GM19035 (cell line): ENCODE results near the gene NCOA7.
A peak's percentile ranks its signal among the peaks of the same experiment; 100 is the strongest.
"Not testable (repeated sequence)": the region's sequence is repeated elsewhere in the genome, so short reads cannot be mapped to it uniquely, and the experiment has no call there.

Source experiments
- ATAC-seq: cut with Tn5 transposase; IDR thresholded peaks from one replicate; pipeline ENCODE4 v1.9.1; 2021; ENCODE audit not compliant: unreplicated experiment

The NCOA7 gene

DNA sequence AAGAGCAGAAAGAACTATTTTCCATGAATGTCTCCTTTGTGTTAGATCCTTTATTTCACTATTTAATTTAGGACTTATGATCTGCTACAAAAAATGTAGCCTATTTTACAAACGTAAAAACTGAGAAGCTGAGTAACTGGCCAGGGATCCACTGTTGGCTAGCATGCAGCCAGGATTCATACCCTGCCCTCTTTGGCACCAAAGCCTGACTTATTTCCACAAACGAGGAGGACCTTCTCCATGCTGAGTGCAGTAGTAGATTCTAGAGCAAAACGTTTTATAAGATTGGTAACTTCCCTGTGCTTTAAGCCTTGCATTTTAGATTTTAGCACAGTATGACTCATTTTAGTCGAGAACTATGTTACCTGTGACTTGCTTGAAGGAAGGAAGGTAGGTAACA is 74.3 kb downstream of the NCOA7 start:
- ATAC-seq = no peak

GRCh38 chr6:125866433-125866832 is 75.7 kb downstream of the NCOA7 start:
- ATAC-seq = no peak

GRCh38 chr6:125867483-125867942 is 76.8 kb downstream of the NCOA7 start:
- ATAC-seq = no peak

DNA sequence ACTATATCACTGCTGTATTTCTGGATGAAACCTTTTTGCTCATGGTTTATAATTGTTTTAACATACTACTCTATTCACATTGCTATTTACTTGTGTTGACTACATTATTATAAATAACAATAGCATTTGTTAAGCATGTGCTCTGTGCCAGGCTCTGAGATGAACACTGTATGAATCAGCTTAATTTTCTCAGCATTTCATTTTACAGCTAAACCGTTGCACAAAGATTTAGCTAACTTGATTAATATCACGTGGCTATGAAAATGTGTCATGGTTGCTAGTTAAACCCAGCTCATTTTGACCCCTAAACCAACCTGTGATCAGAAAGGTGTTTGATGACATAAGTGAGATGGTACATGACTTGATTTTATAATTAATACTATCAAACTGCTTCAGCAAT is 77.5 kb downstream of the NCOA7 start:
- no peak for ATAC-seq

DNA sequence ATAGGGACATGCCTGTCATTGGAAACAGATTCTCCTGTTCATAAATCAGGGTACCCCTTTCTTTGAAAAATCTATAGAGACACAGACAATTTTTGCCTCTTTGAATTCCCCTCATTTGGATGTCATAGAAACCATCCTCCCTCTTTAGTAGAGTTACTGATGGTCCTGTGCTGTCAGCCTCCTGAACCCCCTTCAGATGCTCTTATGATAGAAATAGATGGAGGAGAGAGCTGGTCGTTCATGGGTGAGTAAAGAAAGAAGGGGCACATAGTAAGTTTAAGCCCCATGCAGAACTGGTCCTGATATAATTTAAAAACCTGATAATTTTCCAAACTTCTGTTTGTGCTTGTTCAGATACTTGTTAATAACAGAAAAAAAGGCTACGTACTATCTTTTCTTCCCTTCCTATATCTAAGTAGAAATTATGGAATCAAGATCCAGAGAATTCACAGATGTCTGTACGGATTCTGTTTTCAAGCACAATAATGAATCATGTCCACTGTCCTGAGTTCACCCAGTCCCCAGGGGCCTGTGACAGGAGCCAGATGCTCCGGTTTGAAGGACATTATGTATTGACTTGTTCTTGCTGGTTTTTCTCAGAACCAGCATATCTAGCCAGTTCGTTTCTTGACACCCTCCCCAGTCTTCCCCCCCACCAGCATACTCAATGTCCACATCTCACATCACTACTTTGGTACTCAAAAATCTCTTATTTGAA is 78.1 kb downstream of the NCOA7 start:
- ATAC-seq = no peak

DNA sequence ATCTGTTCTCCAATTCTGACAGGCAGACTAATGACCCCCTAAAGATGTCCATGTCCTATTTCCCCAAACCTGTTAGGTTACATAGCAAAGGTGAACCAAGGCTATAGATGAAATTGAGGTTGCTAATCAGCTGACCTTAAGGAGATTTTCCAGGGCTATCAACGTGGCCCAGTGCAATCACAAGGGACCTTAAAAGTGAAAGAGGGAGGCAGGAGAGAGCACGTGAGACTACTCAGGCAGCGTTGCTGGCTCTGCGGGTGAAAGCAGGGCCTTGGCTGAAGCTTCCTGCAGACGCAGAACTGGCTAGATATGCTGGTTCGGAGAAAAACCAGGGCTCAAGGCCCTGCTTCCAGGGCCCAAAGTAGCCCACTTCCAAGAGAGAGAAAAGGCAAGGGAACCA is 78.7 kb downstream of the NCOA7 start:
- ATAC-seq = no peak

DNA sequence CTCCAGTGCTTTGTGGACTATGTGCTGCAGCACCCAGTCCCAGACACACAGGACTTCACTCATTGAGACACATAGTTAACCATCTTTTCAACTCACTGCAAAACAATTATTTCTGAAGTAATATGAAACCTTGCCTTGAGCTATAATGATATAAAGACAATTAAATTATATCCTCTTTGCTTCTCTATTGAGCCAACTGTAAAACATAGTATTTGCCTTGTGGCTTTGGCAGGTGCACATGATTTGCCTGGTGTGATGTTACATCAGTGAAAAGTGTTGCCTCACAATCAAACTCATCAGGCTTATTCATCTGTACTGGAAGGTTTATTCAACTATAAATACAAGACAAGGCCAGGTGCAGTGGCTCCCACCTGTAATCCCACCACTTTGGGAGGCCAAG is 80.6 kb downstream of the NCOA7 start:
- ATAC-seq = no peak

- no peak for ATAC-seq
Observed at GRCh38 chr6:125872259-125872921, 81.6 kb downstream of the NCOA7 start.

DNA sequence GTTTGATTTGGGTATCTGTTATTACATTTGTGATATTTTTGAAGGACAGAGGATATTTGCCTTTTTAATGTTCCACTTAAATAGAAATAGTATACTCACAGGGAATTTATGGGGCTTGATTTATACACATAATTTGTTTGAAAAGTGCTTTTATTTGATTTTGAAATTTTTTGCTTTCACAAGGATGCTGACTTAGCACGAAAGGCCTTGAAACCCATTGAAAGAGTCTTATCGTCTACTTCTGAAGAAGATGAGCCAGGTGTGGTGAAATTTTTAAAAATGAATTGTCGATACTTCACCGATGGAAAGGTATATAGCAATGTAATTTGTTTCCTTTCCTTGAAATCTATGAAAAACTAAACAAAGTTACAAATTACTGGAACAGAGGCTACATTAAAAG is 91.5 kb downstream of the NCOA7 start:
- ATAC-seq = no peak

- no peak for ATAC-seq
Observed at GRCh38 chr6:125884634-125885371, 94.0 kb downstream of the NCOA7 start.

GRCh38 chr6:125886021-125886420 is 95.3 kb downstream of the NCOA7 start:
- ATAC-seq = no peak

DNA sequence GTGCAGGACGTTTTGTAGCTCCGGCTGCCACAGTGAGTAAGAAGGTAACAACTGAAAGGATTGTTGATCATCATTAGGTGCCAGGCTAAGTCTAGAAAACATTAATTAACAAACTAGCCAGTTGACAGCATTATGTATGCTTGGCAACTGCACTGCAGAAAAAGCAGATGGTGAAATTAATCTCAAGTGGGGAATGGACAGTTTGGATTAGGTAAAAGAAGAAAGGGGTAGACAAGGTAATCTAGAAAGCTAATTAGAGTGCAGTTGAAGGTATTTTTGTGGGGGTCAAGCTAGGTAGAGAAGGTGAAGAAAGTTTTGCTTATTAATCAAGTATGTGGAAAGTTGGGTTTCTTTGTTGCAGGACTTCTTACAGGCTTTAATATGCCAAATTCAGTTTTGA is 96.2 kb downstream of the NCOA7 start:
- ATAC-seq = no peak

- no peak for ATAC-seq
Observed at GRCh38 chr6:125887372-125887771, 96.6 kb downstream of the NCOA7 start.

- no peak for ATAC-seq
Observed at GRCh38 chr6:125888989-125889656, 98.4 kb downstream of the NCOA7 start.

DNA sequence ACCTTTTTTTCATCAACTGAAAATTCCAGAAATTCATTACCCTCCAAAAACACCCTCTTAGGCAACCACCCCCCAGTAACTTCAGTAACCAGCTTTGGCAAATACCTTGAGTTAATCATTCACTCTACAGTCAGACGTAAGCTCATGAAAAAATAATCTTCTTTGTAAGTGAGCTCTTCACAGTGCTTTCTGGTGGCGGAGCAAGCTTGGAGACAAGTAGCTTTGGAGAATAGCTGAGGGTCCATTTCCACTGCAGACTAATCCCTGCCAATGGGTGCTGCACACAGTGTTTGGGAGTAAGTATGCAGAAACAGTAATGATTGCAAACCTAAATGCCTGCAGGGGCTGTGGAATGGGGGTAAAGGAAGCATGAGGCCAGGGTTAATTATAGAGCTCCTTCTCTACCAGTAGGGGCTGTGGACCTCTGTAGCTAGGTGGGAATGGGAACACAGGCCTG is 109.0 kb downstream of the NCOA7 start:
- no peak for ATAC-seq

DNA sequence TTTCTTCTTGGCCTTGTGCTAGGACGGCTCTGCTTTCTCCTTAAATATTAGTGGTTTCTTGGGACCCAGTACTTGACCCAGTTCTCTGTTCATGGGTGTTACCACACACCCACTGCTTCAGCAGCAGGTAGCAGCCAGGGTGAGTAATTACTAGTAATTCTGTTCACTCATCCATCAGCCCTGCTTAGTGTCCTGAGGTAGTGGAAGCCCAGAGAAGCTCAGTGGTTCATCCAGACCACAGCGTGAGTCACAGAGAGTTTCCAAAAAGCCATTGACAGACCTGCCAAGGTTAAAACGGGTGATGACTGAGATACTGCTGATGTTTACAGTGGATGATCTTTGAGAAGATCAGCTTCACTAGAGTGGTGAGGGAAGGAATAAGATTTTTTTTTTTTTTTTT is 114.1 kb downstream of the NCOA7 start:
- ATAC-seq = peak; percentile 73

DNA sequence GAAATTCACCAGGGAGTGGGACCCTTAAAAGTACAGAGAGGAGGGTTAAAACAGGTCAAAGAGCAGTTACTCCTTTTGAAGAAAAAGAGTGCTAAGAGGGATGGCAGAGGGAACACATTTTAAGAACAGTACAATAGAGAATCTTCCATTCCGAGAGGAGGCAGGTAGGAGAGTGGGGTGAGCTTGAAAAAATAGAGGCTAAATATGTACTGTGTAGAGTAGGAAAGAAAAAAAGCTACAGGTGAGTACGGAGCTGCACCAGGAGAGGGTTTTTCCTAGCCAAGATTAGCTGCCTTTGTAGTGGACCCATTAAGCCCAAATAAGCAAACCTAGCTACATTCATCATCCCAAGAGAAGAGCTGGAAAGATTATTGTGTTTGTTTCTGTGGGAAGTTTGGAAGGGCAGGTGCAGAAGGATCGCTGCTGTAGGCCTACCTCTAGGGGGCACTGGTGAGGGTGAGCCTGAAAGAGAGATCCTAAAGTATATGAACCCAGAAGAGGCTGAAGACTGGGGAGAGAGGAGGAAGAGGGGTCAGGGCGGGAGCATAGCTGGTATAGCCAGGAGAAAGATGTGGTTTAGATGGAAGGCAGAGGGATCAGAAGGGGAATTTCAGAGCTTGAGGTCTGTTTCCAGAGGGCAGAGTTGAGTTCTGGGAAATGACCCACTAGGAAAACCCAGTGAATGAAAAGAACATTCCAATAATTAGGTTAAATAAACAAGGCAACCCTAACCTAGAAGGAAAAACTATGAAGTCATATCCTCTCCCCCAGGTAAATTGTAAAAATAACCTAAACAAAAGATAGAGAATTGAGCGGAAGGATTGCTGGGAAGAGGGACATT is 115.6 kb downstream of the NCOA7 start:
- ATAC-seq = no peak

- peak; percentile 100 for ATAC-seq
Observed at GRCh38 chr6:125910527-125910926, 119.8 kb downstream of the NCOA7 start.

- not testable (repeated sequence) for ATAC-seq
Observed at GRCh38 chr6:125911051-125911451, 120.3 kb downstream of the NCOA7 start.

GRCh38 chr6:125912430-125912829 is 121.7 kb downstream of the NCOA7 start:
- ATAC-seq = not testable (repeated sequence)
